ENCODE results near the gene GALNT7. TPM values are rescaled to one million over a fixed set of nuclear protein-coding genes. Genes with fewer than 3 reads are reported as not detected.

Gene GALNT7
- total and polyA plus RNA-seq, 10 of the 15 experiments (the other 5 are each of a cell fraction or from before 2014, with no cell fraction given) = 14.2 to 33.2 (median 28.9) TPM

GRCh38 chr4:173214661-173215060 is 46.0 kb downstream of the GALNT7 start:
- CTCF ChIA-PET = interaction anchor here (0.7 to 1.3 kb wide), 2 partner anchors 43 to 133 kb away, joined by 3 read pairs; no protein-coding TSS in a partner anchor

GRCh38 chr4:173217075-173217474 is 48.5 kb downstream of the GALNT7 start:
- TF ChIP-seq SP1 (IDR thresholded peaks at IDR 0.05; ENCODE audit: low read depth, low read length) (no peak), JUNB (IDR thresholded peaks at IDR 0.05) (no peak), CHD2 (IDR thresholded peaks at IDR 0.05; ENCODE audit: borderline replicate concordance, low read depth, low read length) (no peak), RAD21 (IDR thresholded peaks at IDR 0.05; ENCODE audit: insufficient read depth, low read depth, low read length) (no peak), NFYB (IDR thresholded peaks at IDR 0.05; ENCODE audit: insufficient read depth, low read depth, low read length) (no peak), FOXK2 (IDR thresholded peaks at IDR 0.05) (no peak), NRF1 (conservative IDR thresholded peaks at IDR 0.05; ENCODE audit: low read depth, low read length) (no peak), MTA2 (IDR thresholded peaks at IDR 0.05; ENCODE audit: low read depth) (no peak), KDM1A (IDR thresholded peaks at IDR 0.05; ENCODE audit: borderline replicate concordance) (no peak), ZZZ3 (IDR thresholded peaks at IDR 0.05; ENCODE audit: control insufficient read depth, insufficient read length, low read depth) (no peak), STAT3 (IDR thresholded peaks at IDR 0.05; ENCODE audit: low read depth, low read length) (no peak)
- TF ChIP-seq, protein P1, sequence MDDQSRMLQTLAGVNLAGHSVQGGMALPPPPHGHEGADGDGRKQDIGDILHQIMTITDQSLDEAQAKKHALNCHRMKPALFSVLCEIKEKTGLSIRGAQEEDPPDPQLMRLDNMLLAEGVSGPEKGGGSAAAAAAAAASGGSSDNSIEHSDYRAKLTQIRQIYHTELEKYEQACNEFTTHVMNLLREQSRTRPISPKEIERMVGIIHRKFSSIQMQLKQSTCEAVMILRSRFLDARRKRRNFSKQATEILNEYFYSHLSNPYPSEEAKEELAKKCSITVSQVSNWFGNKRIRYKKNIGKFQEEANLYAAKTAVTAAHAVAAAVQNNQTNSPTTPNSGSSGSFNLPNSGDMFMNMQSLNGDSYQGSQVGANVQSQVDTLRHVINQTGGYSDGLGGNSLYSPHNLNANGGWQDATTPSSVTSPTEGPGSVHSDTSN (IDR thresholded peaks at IDR 0.05; ENCODE audit: insufficient replicate concordance, low read depth, low read length) = no peak
- no peak overlapping the region for H3K4me2 ChIP-seq (ENCODE audit: control insufficient read depth, insufficient read depth)
- H3K27ac ChIP-seq (ENCODE audit: control insufficient read depth, insufficient read depth) = no peak overlapping the region
- ChIA-PET RAD21 (ENCODE audit: unreplicated experiment) (no interaction called here), CTCF (interaction anchor here (0.8 kb wide), 1 partner anchor 14 kb away, joined by 3 read pairs; no protein-coding TSS in a partner anchor), SMC1A (ENCODE audit: uncharacterized antibody, unreplicated experiment) (interaction anchor here (0.6 kb wide), 1 partner anchor 1401 kb away, joined by 3 read pairs; no protein-coding TSS in a partner anchor), POLR2A (no interaction called here)
- H4K20me1 ChIP-seq (ENCODE audit: control insufficient read depth, insufficient read depth) = no peaks in the 10 kb centered on the region
- BruUV-seq (replicated peaks) = no TSS peak
- H3K27me3 ChIP-seq (replicated peaks in 1 of 2; ENCODE audit: control insufficient read depth in 2 of 2, insufficient read depth in 2 of 2, low read length in 1 of 2) = no peaks in the 10 kb centered on the region
- no peak for DNase-seq (ENCODE audit: low read depth, low spot score)
- peaks cover 2% of the 10 kb centered on the region; the same call in 1 of the 2 replicates for H3K79me2 ChIP-seq (ENCODE audit: control insufficient read depth, insufficient read depth, low read length)
- no peaks in the 10 kb centered on the region for H3K4me1 ChIP-seq (ENCODE audit: control insufficient read depth, insufficient read depth, low read length)
- FAIRE-seq = no peak
- 100% methylated on average over 1 of the region's 1 CpG for WGBS (ENCODE audit: insufficient coverage, insufficient replicate concordance, low lambda C conversion rate, missing lambda C conversion rate)
- intact Hi-C loops (cut with micrococcal nuclease; ENCODE audit: unreplicated experiment) (no loop called here), in situ Hi-C loops (cut with MboI) (no loop called here)
- H3K9me3 ChIP-seq (replicated peaks; ENCODE audit: control insufficient read depth, insufficient read depth, low read length) = no peaks in the 10 kb centered on the region
- no peak for ATAC-seq
- H3K9ac ChIP-seq (ENCODE audit: control insufficient read depth, insufficient read depth, low read length) = no peak overlapping the region
- H2AFZ ChIP-seq (ENCODE audit: control insufficient read depth, low read depth, low read length) = no peak overlapping the region
- no peak overlapping the region for H3K4me3 ChIP-seq
- no peaks in the 10 kb centered on the region for H3K36me3 ChIP-seq (ENCODE audit: control insufficient read depth in 2 of 2, insufficient read depth in 2 of 2, low read length in 1 of 2)

More at GRCh38 chr4:173214661-173215060, 46.0 kb downstream of the GALNT7 start:
- in situ Hi-C loops (cut with MboI) (no loop called here), intact Hi-C loops (cut with micrococcal nuclease; ENCODE audit: unreplicated experiment) (no loop called here)
- RAD21 ChIA-PET (ENCODE audit: unreplicated experiment) = interaction anchor here (1.0 kb wide), 1 partner anchor 40 kb away, joined by 4 read pairs; no protein-coding TSS in a partner anchor
- 94% methylated on average over 2 of the region's 2 CpGs for WGBS (ENCODE audit: insufficient coverage, insufficient replicate concordance, low lambda C conversion rate, missing lambda C conversion rate)
- BruUV-seq (replicated peaks) = no TSS peak
- H3K9me3 ChIP-seq (replicated peaks; ENCODE audit: control insufficient read depth, insufficient read depth, low read length) = no peaks in the 10 kb centered on the region
- H3K4me1 ChIP-seq (ENCODE audit: control insufficient read depth, insufficient read depth, low read length) = no peaks in the 10 kb centered on the region
- FAIRE-seq = no peak
- peaks cover 2% of the 10 kb centered on the region; the same call in 1 of the 2 replicates for H3K79me2 ChIP-seq (ENCODE audit: control insufficient read depth, insufficient read depth, low read length)
- no peaks in the 10 kb centered on the region for H3K27me3 ChIP-seq (replicated peaks in 1 of 2; ENCODE audit: control insufficient read depth in 2 of 2, insufficient read depth in 2 of 2, low read length in 1 of 2)
- no peak for TF ChIP-seq RCOR1 (conservative IDR thresholded peaks at IDR 0.05; ENCODE audit: low read depth, low read length)
- TF ChIP-seq STAT3 (IDR thresholded peaks at IDR 0.05; ENCODE audit: low read depth, low read length) = no peak
- no peak for TF ChIP-seq NR2F1 (conservative IDR thresholded peaks at IDR 0.05)
- no peak for TF ChIP-seq SUPT20H (IDR thresholded peaks at IDR 0.05; ENCODE audit: borderline replicate concordance, control insufficient read depth, low read depth, low read length)
- H3K4me3 ChIP-seq = no peak overlapping the region
- POLR2A ChIA-PET = no interaction called here
- no peak overlapping the region for H2AFZ ChIP-seq (ENCODE audit: control insufficient read depth, low read depth, low read length)
- no peak overlapping the region for H3K27ac ChIP-seq (ENCODE audit: control insufficient read depth, insufficient read depth)
- H3K9ac ChIP-seq (ENCODE audit: control insufficient read depth, insufficient read depth, low read length) = no peak overlapping the region
- no peak for DNase-seq (ENCODE audit: low read depth, low spot score)
- H4K20me1 ChIP-seq (ENCODE audit: control insufficient read depth, insufficient read depth) = no peaks in the 10 kb centered on the region
- peaks cover 0 to 2% of the 10 kb centered on the region in 2 experiments; a peak in 2 of 4 replicates for H3K36me3 ChIP-seq (ENCODE audit: control insufficient read depth in 2 of 2, insufficient read depth in 2 of 2, low read length in 1 of 2)
- SMC1A ChIA-PET (ENCODE audit: uncharacterized antibody, unreplicated experiment) = interaction anchor here (1.2 kb wide), 1 partner anchor 37 kb away, joined by 3 read pairs; no protein-coding TSS in a partner anchor
- ATAC-seq = no peak
- H3K4me2 ChIP-seq (ENCODE audit: control insufficient read depth, insufficient read depth) = no peak overlapping the region

All from GM12878 (cell line).